Stimulated activated CD8-positive, alpha-beta memory T cell treated with anti-CD3 and anti-CD28 coated beads, Interleukin-4, amount 100 ng/mL, for 1 hour (primary cell): ENCODE data around the gene ZNF296.

Experiments used
- DNase-seq, 2 donors: peaks; one replicate each; pipeline ENCODE4 v3.0.0-alpha.2; 2020; ENCODE audit warnings: low read depth in 2 of 2, low spot score in 1 of 2

ZNF296 gene

GRCh38 chr19:45087531-45087930 lies 11.3 kb upstream of the ZNF296 start:
- DNase-seq = no peak

- DNase-seq = no peak
Observed at GRCh38 chr19:45086480-45086879, 10.2 kb upstream of the ZNF296 start.

- DNase-seq = no peak
Observed at GRCh38 chr19:45082170-45082569, 5.9 kb upstream of the ZNF296 start.

- DNase-seq = no peak
Observed at GRCh38 chr19:45079911-45080370, 3.7 kb upstream of the ZNF296 start.

- DNase-seq = peak; percentile 54 to 60
Observed at GRCh38 chr19:45079063-45079910, 3.0 kb upstream of the ZNF296 start, which contains the start of gene GEMIN7. TSS of gene GEMIN7 (plus strand) at chr19:45079260. CDS start at chr19:45090115, 10,855 bp downstream.

GRCh38 chr19:45078390-45079062 lies 2.2 kb upstream of the ZNF296 start:
- no peak for DNase-seq

- DNase-seq = no peak
Observed at GRCh38 chr19:45076851-45077730, 813 bp upstream of the ZNF296 start.

GRCh38 chr19:45075301-45076028 lies 813 bp downstream of the ZNF296 start:
- DNase-seq = no peak

GRCh38 chr19:45074744-45075300 lies 1.5 kb downstream of the ZNF296 start:
- no peak for DNase-seq

GRCh38 chr19:45071969-45072790 lies 4.1 kb downstream of the ZNF296 start:
- no peak for DNase-seq

- DNase-seq = no peak
Observed at GRCh38 chr19:45071545-45071938, 4.7 kb downstream of the ZNF296 start.

GRCh38 chr19:45070861-45071544 lies 5.3 kb downstream of the ZNF296 start:
- no peak for DNase-seq

GRCh38 chr19:45070214-45070613 lies 6.1 kb downstream of the ZNF296 start:
- DNase-seq = no peak

GRCh38 chr19:45069056-45069455 lies 7.2 kb downstream of the ZNF296 start:
- no peak for DNase-seq

GRCh38 chr19:45068041-45068440 lies 8.2 kb downstream of the ZNF296 start:
- no peak for DNase-seq

GRCh38 chr19:45066921-45067661 lies 9.2 kb downstream of the ZNF296 start:
- DNase-seq = no peak

GRCh38 chr19:45063851-45064801 lies 12.2 kb downstream of the ZNF296 start:
- no peak for DNase-seq
